Kidney capillary endothelial cell (primary cell): ENCODE data around the gene DLX1.
"Not testable (repeated sequence)": the region's sequence is repeated elsewhere in the genome, so short reads cannot be mapped to it uniquely, and the experiment has no call there.

Experiments used
- DNase-seq: peaks from one replicate; pipeline ENCODE4 v3.0.0-alpha.2; 2018; ENCODE audit warnings: low spot score

Gene DLX1

GRCh38 chr2:172085460-172086159 is at the start of gene DLX1:
TSS of gene DLX1 (plus strand) at chr2:172085507. CDS start at chr2:172085678, 171 bp downstream.
- DNase-seq = no peak

GRCh38 chr2:172038121-172038520 is 47.2 kb upstream of the DLX1 start:
- no peak for DNase-seq

GRCh38 chr2:172038604-172039003 is 46.7 kb upstream of the DLX1 start:
- no peak for DNase-seq

GRCh38 chr2:172039011-172039704 is 46.1 kb upstream of the DLX1 start:
- no peak for DNase-seq

GRCh38 chr2:172040311-172040710 is 45.0 kb upstream of the DLX1 start:
- DNase-seq = no peak

GRCh38 chr2:172046080-172046678 is 39.1 kb upstream of the DLX1 start:
- no peak for DNase-seq

- no peak for DNase-seq
Measured at GRCh38 chr2:172046866-172047565, 38.3 kb upstream of the DLX1 start.

- no peak for DNase-seq
Measured at GRCh38 chr2:172047566-172048507, 37.5 kb upstream of the DLX1 start.

GRCh38 chr2:172048508-172049503 is 36.5 kb upstream of the DLX1 start:
- no peak for DNase-seq

- DNase-seq = no peak
Measured at GRCh38 chr2:172049567-172050120, 35.7 kb upstream of the DLX1 start.

- DNase-seq = no peak
Measured at GRCh38 chr2:172050479-172051125, 34.7 kb upstream of the DLX1 start.

- DNase-seq = no peak
Measured at GRCh38 chr2:172052000-172052983, 33.0 kb upstream of the DLX1 start.

- no peak for DNase-seq
Measured at GRCh38 chr2:172053486-172053885, 31.8 kb upstream of the DLX1 start.

GRCh38 chr2:172056293-172056692 is 29.0 kb upstream of the DLX1 start:
- no peak for DNase-seq

- DNase-seq = no peak
Measured at GRCh38 chr2:172058660-172059059, 26.6 kb upstream of the DLX1 start.

- not testable (repeated sequence) for DNase-seq
Measured at GRCh38 chr2:172060118-172060517, 25.2 kb upstream of the DLX1 start.

GRCh38 chr2:172062402-172063004 is 22.8 kb upstream of the DLX1 start:
- DNase-seq = no peak

- DNase-seq = no peak
Measured at GRCh38 chr2:172063446-172063845, 21.9 kb upstream of the DLX1 start.
